ENCODE measurements around the gene STEAP1.
"Not testable (repeated sequence)": the region's sequence is repeated elsewhere in the genome, so short reads cannot be mapped to it uniquely, and the experiment has no call there.

DNA sequence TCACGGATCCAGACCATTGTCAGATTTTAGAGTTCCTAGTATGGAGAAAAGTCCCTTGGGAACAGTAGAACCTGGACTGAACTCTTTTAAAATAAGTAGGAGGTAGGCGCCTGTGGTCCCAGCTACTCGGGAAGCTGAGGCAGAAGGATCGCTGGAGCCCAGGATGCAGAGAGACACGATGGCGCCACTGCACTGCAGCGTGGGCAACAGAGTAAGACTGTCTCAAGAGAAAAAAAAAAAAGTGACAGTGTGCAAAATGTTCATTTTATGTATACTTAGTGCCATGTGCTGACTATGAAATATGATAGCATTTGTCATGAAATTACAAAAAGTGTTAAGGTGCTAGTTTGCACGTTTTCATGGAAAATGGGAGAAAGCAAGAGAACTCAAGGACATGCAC is 22.5 kb upstream of the STEAP1 start:
- TF ChIP-seq POLR2A (IDR thresholded peaks at IDR 0.05; ENCODE audit: low read depth, low read length); TAF1 (IDR thresholded peaks at IDR 0.05; ENCODE audit: borderline replicate concordance, low read depth, low read length); POLR2AphosphoS5 (IDR thresholded peaks at IDR 0.05; ENCODE audit: low read depth, low read length): not testable (repeated sequence)
